ENCODE measurements around the gene RNF213. TPM values are rescaled to one million over a fixed set of nuclear protein-coding genes. Genes with fewer than 3 reads are reported as not detected.

RNF213 gene
- total RNA-seq, 3 donors from 2014 or later = 96.0 to 111 (median 101) TPM

- H3K4me3 ChIP-seq = no peak overlapping the region
- TF ChIP-seq POLR2A (IDR thresholded peaks at IDR 0.05) (no peak), CTCF (IDR thresholded peaks at IDR 0.05) (no peak), POLR2AphosphoS5 (IDR thresholded peaks at IDR 0.05) (no peak)
- H3K27me3 ChIP-seq = no peaks in the 10 kb centered on the region
- no peaks in the 10 kb centered on the region for H3K4me1 ChIP-seq
- intact Hi-C loops (cut with DNase I; ENCODE audit: low total_unique reads) = loop anchor here (10.0 kb wide), 1 partner anchor 123 kb away; no protein-coding TSS in a partner anchor
- DNase-seq (ENCODE audit: low spot score in 2 of 2) = no peak
- H3K9me3 ChIP-seq = no peaks in the 10 kb centered on the region
- no peak overlapping the region for H3K27ac ChIP-seq
- no peaks in the 10 kb centered on the region for H3K36me3 ChIP-seq
These were observed 170.9 kb downstream of the RNF213 start for GRCh38 chr17:80431246-80432195.

GRCh38 chr17:80432350-80432955 is 171.8 kb downstream of the RNF213 start:
- TF ChIP-seq POLR2AphosphoS5 (IDR thresholded peaks at IDR 0.05) (no peak), POLR2A (IDR thresholded peaks at IDR 0.05) (no peak), CTCF (IDR thresholded peaks at IDR 0.05) (no peak)
- H3K27me3 ChIP-seq = no peaks in the 10 kb centered on the region
- no peaks in the 10 kb centered on the region for H3K4me1 ChIP-seq
- no peak for DNase-seq (ENCODE audit: low spot score in 2 of 2)
- no peaks in the 10 kb centered on the region for H3K36me3 ChIP-seq
- no peak overlapping the region for H3K4me3 ChIP-seq
- H3K27ac ChIP-seq = no peak overlapping the region
- intact Hi-C loops (cut with DNase I; ENCODE audit: low total_unique reads) = loop anchor here (10.0 kb wide), 1 partner anchor 122 kb away; no protein-coding TSS in a partner anchor
- H3K9me3 ChIP-seq = no peaks in the 10 kb centered on the region

GRCh38 chr17:80432961-80433550 is 172.4 kb downstream of the RNF213 start:
- no peak overlapping the region for H3K27ac ChIP-seq
- no peaks in the 10 kb centered on the region for H3K9me3 ChIP-seq
- H3K4me1 ChIP-seq = no peaks in the 10 kb centered on the region
- intact Hi-C loops (cut with DNase I; ENCODE audit: low total_unique reads) = loop anchor here (10.0 kb wide), 1 partner anchor 122 kb away; no protein-coding TSS in a partner anchor
- no peak overlapping the region for H3K4me3 ChIP-seq
- no peaks in the 10 kb centered on the region for H3K36me3 ChIP-seq
- TF ChIP-seq POLR2AphosphoS5 (IDR thresholded peaks at IDR 0.05) (no peak), CTCF (IDR thresholded peaks at IDR 0.05) (no peak), POLR2A (IDR thresholded peaks at IDR 0.05) (no peak)
- H3K27me3 ChIP-seq = no peaks in the 10 kb centered on the region
- no peak for DNase-seq (ENCODE audit: low spot score in 2 of 2)

GRCh38 chr17:80433916-80434666 is 173.4 kb downstream of the RNF213 start:
- no peaks in the 10 kb centered on the region for H3K9me3 ChIP-seq
- intact Hi-C loops (cut with DNase I; ENCODE audit: low total_unique reads) = loop anchor here (10.0 kb wide), 1 partner anchor 121 kb away; no protein-coding TSS in a partner anchor
- no peak for DNase-seq (ENCODE audit: low spot score in 2 of 2)
- no peaks in the 10 kb centered on the region for H3K27me3 ChIP-seq
- H3K36me3 ChIP-seq = no peaks in the 10 kb centered on the region
- TF ChIP-seq CTCF (IDR thresholded peaks at IDR 0.05) (no peak), POLR2AphosphoS5 (IDR thresholded peaks at IDR 0.05) (no peak), POLR2A (IDR thresholded peaks at IDR 0.05) (no peak)
- no peaks in the 10 kb centered on the region for H3K4me1 ChIP-seq
- no peak overlapping the region for H3K4me3 ChIP-seq
- no peak overlapping the region for H3K27ac ChIP-seq
